Mesothelial cell of epicardium (in vitro differentiated cells): ENCODE measurements around the gene PRKG1. TPM values are rescaled to one million over a fixed set of nuclear protein-coding genes. Genes with fewer than 3 reads are reported as not detected.
"Not testable (repeated sequence)": the region's sequence is repeated elsewhere in the genome, so short reads cannot be mapped to it uniquely, and the experiment has no call there.

Source experiments
- DNase-seq, 2 experiments: peaks; one replicate each; pipeline ENCODE4 v3.0.0; 2021; ENCODE audit warnings: low spot score in 2 of 2; ENCODE audit not compliant: unreplicated experiment in 2 of 2
- H3K27ac Mint-ChIP-seq: 2 replicates; pipeline ENCODE4 v1.8.0; 2021; ENCODE audit warnings: mixed read lengths
- H3K27me3 Mint-ChIP-seq: 2 replicates; pipeline ENCODE4 v1.8.0; 2021; ENCODE audit warnings: low read depth, mixed read lengths
- H3K36me3 Mint-ChIP-seq: 2 replicates; pipeline ENCODE4 v1.8.0; 2021; ENCODE audit warnings: mixed read lengths
- H3K4me1 Mint-ChIP-seq: 2 replicates; pipeline ENCODE4 v1.8.0; 2021; ENCODE audit warnings: mixed read lengths
- H3K4me3 Mint-ChIP-seq: 2 replicates; pipeline ENCODE4 v1.8.0; 2021; ENCODE audit warnings: mild to moderate bottlenecking, moderate library complexity, mixed read lengths
- H3K9me3 Mint-ChIP-seq: 2 replicates; pipeline ENCODE4 v1.8.0; 2021; ENCODE audit warnings: mixed read lengths
- total RNA-seq: library from RNA; stranded (reverse); gene quantifications from 3 replicates; pipeline ENCODE4 v1.2.1, GENCODE V29; 2021
- TF ChIP-seq, protein P1 (sequence below): fragments of 200-600 bp; sonication (generic); IDR thresholded peaks from one replicate; pipeline ENCODE4 v1.5.0; 2021; ENCODE audit warnings: antibody characterized with exemption; ENCODE audit not compliant: unreplicated experiment

The PRKG1 gene
- total RNA-seq, 1 donor from 2014 or later, result 37.0 TPM

DNA sequence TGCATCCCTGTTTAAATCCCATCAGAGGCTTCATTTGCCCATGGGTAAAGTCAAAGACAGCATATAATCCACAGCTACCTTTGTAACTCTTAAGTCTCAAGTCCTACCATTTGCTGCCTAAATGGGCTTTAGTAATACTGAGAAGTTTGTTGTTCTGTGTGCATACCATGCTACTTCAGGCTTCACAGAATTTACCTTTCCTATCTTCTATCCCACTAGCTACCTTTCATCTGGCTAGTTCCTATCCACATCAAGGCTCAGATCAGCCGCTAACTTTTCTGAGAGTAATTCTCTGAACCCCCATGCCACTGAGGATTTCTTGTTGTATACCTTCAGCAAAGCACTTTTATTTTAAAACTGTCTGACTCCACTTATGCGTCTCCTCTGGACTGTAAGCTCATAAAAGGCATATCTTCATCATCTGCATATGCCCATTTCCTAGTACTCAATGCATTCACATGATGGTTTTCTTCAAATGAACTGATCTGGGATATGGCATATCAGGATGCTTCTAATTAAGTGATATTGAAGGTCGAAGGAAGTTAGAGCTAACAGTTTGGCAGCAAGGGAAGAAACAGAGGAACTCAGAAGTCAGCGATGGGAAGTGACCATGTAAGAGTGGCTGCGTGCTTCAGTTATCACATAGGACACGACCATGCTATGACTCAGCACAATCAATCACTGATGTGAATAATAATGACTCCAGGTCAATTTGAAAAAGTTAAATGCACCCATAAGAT is 955.9 kb downstream of the PRKG1 start:
- H3K36me3 Mint-ChIP-seq, result no peaks in the 10 kb centered on the region
- H3K9me3 Mint-ChIP-seq, result peaks cover 7% of the 10 kb centered on the region
- H3K27me3 Mint-ChIP-seq, result no peaks in the 10 kb centered on the region
- peaks cover 5% of the 10 kb centered on the region for H3K4me1 Mint-ChIP-seq
- H3K4me3 Mint-ChIP-seq, result no peak overlapping the region
- H3K27ac Mint-ChIP-seq, result no peak overlapping the region
- TF ChIP-seq, protein P1, sequence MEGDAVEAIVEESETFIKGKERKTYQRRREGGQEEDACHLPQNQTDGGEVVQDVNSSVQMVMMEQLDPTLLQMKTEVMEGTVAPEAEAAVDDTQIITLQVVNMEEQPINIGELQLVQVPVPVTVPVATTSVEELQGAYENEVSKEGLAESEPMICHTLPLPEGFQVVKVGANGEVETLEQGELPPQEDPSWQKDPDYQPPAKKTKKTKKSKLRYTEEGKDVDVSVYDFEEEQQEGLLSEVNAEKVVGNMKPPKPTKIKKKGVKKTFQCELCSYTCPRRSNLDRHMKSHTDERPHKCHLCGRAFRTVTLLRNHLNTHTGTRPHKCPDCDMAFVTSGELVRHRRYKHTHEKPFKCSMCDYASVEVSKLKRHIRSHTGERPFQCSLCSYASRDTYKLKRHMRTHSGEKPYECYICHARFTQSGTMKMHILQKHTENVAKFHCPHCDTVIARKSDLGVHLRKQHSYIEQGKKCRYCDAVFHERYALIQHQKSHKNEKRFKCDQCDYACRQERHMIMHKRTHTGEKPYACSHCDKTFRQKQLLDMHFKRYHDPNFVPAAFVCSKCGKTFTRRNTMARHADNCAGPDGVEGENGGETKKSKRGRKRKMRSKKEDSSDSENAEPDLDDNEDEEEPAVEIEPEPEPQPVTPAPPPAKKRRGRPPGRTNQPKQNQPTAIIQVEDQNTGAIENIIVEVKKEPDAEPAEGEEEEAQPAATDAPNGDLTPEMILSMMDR, result no peak
- DNase-seq, result no peak

DNA sequence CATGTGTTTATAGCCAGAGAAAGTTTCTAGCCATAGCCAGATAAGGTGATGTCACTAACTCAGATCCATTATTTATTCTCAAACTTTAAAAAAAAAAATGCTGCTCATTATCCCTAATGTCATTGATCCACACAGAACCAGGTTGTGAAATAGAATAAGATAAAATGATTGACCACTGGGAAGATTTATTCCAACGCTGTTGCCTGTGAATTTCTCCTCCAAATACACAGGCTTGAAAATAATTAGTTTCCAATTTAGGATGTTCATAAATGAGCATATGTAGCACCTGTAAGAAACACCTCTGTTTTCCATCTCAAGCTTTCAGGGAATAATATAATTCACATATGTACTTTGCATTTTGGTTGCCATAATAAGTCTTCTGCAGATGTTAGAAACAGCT is 956.7 kb downstream of the PRKG1 start:
- Mint-ChIP-seq H3K27me3 (no peaks in the 10 kb centered on the region), H3K4me3 (no peak overlapping the region), H3K4me1 (peaks cover 5% of the 10 kb centered on the region), H3K27ac (no peak overlapping the region), H3K9me3 (peaks cover 4% of the 10 kb centered on the region), H3K36me3 (no peaks in the 10 kb centered on the region)
- TF ChIP-seq, protein P1, result no peak
- DNase-seq, result no peak

DNA sequence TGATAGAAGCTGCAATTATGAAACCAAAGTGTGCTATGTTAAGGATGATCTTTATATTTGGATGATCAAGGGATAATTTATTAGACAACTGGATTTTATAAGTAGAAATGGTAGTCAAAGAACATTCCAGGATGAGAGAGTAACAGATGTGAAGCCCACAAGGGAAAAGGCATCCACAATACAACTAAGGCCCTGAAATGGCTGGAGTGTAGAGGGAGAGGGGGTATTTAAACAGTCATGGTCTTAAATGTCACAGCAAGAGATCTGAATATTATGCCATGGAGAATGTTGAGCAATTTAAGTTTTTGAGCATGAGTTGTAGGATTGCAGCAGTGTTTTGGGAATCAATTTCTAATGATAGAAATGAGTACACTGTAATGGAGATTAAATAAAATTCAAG is 957.5 kb downstream of the PRKG1 start:
- TF ChIP-seq, protein P1, result no peak
- Mint-ChIP-seq H3K9me3 (no peaks in the 10 kb centered on the region), H3K27ac (no peak overlapping the region), H3K27me3 (no peaks in the 10 kb centered on the region), H3K4me3 (no peak overlapping the region), H3K4me1 (peaks cover 5% of the 10 kb centered on the region), H3K36me3 (no peaks in the 10 kb centered on the region)
- DNase-seq, result no peak

DNA sequence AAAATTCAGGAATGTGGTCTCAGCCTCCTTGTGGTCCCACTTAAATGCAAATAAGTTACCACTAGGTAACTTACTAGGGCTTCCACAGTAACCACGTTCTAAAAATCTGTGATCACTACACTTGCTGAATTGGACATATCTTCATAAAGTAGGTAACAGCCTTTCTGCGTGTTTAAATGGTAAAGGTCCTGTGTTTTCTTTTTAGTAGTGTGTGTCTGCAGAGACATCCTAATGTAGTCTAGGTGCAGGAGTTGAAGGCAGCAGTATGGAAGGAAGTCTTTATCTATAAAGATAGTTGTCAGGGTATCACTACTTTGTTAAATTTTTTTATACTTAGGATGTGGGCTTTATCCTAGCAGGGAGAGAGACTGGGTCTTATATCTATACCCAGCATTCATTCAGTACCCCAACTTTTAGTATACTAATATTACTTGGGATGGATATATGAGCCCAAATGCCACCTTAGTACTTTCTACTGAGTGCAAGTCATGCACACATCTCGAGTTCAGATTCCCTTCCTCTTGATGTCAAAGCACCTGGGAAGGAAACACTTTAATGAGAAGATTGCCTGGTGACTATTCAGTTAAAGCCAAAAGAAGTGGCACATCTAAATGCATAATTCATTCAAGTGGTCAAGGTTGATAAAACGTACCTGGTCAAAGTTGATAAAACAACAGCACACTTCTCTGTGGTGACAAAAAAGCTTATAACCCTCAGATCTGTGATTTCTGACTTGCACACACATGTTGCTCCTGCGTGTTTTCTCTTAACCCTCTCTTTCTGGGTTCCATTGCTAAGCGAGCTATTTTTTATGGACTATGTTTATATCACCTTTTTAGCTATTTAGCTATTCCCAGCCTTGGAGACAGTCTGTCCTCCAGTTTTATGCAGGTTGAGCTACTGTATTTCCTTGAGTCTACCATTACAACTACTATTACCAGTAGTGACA is 958.7 kb downstream of the PRKG1 start:
- Mint-ChIP-seq H3K27ac (no peak overlapping the region), H3K36me3 (no peaks in the 10 kb centered on the region), H3K4me3 (no peak overlapping the region), H3K9me3 (peaks cover 2% of the 10 kb centered on the region), H3K4me1 (no peaks in the 10 kb centered on the region), H3K27me3 (no peaks in the 10 kb centered on the region)
- TF ChIP-seq, protein P1, result no peak
- DNase-seq, result no peak

DNA sequence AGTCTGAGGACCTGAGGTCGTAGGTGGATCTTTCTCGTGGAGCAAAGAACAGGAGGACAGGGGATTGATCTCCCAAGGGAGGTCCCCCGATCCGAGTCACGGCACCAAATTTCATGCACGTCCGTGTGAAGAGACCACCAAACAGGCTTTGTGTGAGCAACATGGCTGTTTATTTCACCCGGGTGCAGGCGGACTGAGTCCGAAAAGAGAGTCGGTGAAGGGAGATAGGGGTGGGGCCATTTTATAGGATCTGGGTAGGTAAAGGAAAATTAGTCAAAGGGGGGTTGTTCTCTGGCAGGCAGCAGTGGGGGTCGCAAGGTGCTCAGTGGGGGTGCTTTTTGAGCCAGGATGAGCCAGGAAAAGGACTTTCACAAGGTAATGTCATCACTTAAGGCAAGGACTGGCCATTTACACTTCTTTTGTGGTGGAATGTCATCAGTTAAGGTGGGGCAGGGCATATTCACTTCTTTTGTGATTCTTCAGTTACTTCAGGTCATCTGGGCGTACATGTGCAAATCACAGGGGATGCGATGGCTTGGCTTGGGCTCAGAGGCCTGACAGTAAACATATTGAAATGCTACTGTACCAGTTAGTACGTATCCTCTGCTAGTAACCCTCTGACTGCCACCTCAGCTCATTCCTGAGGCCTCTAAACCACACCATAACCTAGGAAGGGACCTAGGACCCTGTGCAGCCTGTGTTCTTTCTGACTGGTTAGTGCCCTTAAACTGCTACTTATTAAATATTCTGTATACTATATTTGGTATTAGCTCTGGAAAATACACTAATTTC is 964.9 kb downstream of the PRKG1 start:
- not testable (repeated sequence) for H3K4me1 Mint-ChIP-seq, H3K4me3 Mint-ChIP-seq

More for the DNA sequence above, 964.9 kb downstream of the PRKG1 start:
- not testable (repeated sequence) for DNase-seq, H3K27me3 Mint-ChIP-seq, H3K9me3 Mint-ChIP-seq, H3K27ac Mint-ChIP-seq, H3K36me3 Mint-ChIP-seq
